Endothelial cell of umbilical vein (primary cell): ENCODE results near the gene TEX54. TPM values are rescaled to one million over a fixed set of nuclear protein-coding genes. Genes with fewer than 3 reads are reported as not detected.

ENCODE experiments used
- BruUV-seq: library from RNA; stranded (reverse); fragments of 400-500 nt; replicated peaks from 2 replicates; lab custom pipeline; 2021; lab: Mats Ljungman, UMichigan
- CTCF ChIA-PET: fragments of 300-600, 350-600 bp; sonication (Branson Sonifier 250); formaldehyde crosslinking; loops from one replicate; lab custom pipeline; 2021; ENCODE audit warnings: antibody characterized with exemption, inconsistent platforms; lab: Charles Lee
- POLR2A ChIA-PET: fragments of 300-600, 350-600 bp; sonication (Branson Sonifier 250); formaldehyde crosslinking; loops from one replicate; lab custom pipeline; 2021; ENCODE audit warnings: antibody characterized with exemption, inconsistent platforms; lab: Charles Lee
- DNase-seq: peaks from one replicate; pipeline ENCODE4 v3.0.0-alpha.2; 2011; ENCODE audit warnings: low read depth, low spot score
- FAIRE-seq: peaks from 2 replicates; lab custom pipeline; 2011; peaks lifted over from hg19 to GRCh38; lab: Jason Lieb, UNC
- H2AFZ ChIP-seq: 2 replicates; pipeline ENCODE4 v1.6.0; 2012; ENCODE audit warnings: low read depth, low read length, control low read depth, inconsistent platforms
- H3K27ac ChIP-seq: 2 replicates; pipeline ENCODE4 v1.5.1; 2011; ENCODE audit warnings: low read depth, mild to moderate bottlenecking, control low read depth, low read length, moderate library complexity; ENCODE audit not compliant: insufficient read depth
- H3K27me3 ChIP-seq, 2 experiments: 2 replicates each; pipeline versions ENCODE4 v1.6.0 to v1.6.1; 2011; ENCODE audit warnings: low read length in 2 of 2, mixed read lengths in 1 of 2; ENCODE audit not compliant: control insufficient read depth in 2 of 2, insufficient read depth in 2 of 2
- H3K36me3 ChIP-seq, 2 experiments: 2 replicates in 1 of 2; 3 replicates in 1 of 2; pipeline ENCODE4 v1.5.1; 2011; ENCODE audit warnings: low read length in 2 of 2, mild to moderate bottlenecking in 1 of 2, moderate library complexity in 1 of 2; ENCODE audit not compliant: control insufficient read depth in 2 of 2, insufficient read depth in 2 of 2; ENCODE audit errors: extremely low read depth in 1 of 2
- H3K4me1 ChIP-seq: 3 replicates; pipeline ENCODE4 v1.5.1; 2011; ENCODE audit warnings: mild to moderate bottlenecking, low read length; ENCODE audit not compliant: control insufficient read depth, insufficient read depth; ENCODE audit errors: extremely low read depth
- H3K4me2 ChIP-seq: 2 replicates; pipeline ENCODE4 v1.6.1; 2011; ENCODE audit warnings: low read length, control low read depth, mixed read lengths; ENCODE audit not compliant: insufficient read depth
- H3K4me3 ChIP-seq, 3 experiments: fragments of 200-600 bp in 1 of 3; sonication (generic), shearing (Covaris generic) in 1 of 3; replicated peaks in 1 of 3; 2 replicates each; pipeline ENCODE4 v1.5.1; 2011 to 2016; ENCODE audit warnings: control low read depth in 3 of 3, low read length in 3 of 3, mild to moderate bottlenecking in 2 of 3, inconsistent platforms in 1 of 3, low read depth in 1 of 3, moderate library complexity in 1 of 3; ENCODE audit not compliant: insufficient read depth in 1 of 3
- H3K79me2 ChIP-seq: 2 replicates; pipeline ENCODE4 v1.6.0; 2012; ENCODE audit warnings: low read length, inconsistent platforms; ENCODE audit not compliant: control insufficient read depth, insufficient read depth
- H3K9ac ChIP-seq: replicated peaks from 2 replicates; pipeline ENCODE3; 2011; ENCODE audit warnings: low read length, control low read depth; ENCODE audit not compliant: insufficient read depth; ENCODE audit errors: extremely low read depth
- H3K9me1 ChIP-seq: replicated peaks from 3 replicates; pipeline ENCODE4 v1.6.0; 2011; ENCODE audit warnings: mild to moderate bottlenecking, low read length; ENCODE audit not compliant: control insufficient read depth, insufficient read depth; ENCODE audit errors: extremely low read depth
- H3K9me3 ChIP-seq: replicated peaks from 2 replicates; pipeline ENCODE4 v1.5.1; 2012; ENCODE audit warnings: low read length, inconsistent platforms; ENCODE audit not compliant: control insufficient read depth, insufficient read depth
- H4K20me1 ChIP-seq: replicated peaks from 2 replicates; pipeline ENCODE3; 2011; ENCODE audit warnings: mild to moderate bottlenecking, low read length; ENCODE audit not compliant: control insufficient read depth, insufficient read depth; ENCODE audit errors: extremely low read depth
- CTCF ChIP-seq, 2 donors: IDR thresholded peaks; 1 replicate in 1 of 2; 2 replicates in 1 of 2; pipeline ENCODE4 v1.5.1; 2011; ENCODE audit warnings: low read length in 2 of 2, mild to moderate bottlenecking in 2 of 2, moderate library complexity in 2 of 2, control low read depth in 1 of 2, inconsistent platforms in 1 of 2, low read depth in 1 of 2; ENCODE audit not compliant: insufficient read depth in 1 of 2; ENCODE audit errors: extremely low read depth in 1 of 2
- EZH2 ChIP-seq: IDR thresholded peaks from 2 replicates; pipeline ENCODE4 v1.6.1; 2012; ENCODE audit warnings: borderline replicate concordance, low read depth, mild to moderate bottlenecking, moderate library complexity, low read length, inconsistent platforms; ENCODE audit not compliant: severe bottlenecking
- FOS ChIP-seq: IDR thresholded peaks from 2 replicates; pipeline ENCODE4 v1.6.1; 2011; ENCODE audit warnings: mild to moderate bottlenecking, low read length, moderate library complexity, borderline replicate concordance; ENCODE audit not compliant: insufficient read depth
- JUN ChIP-seq: IDR thresholded peaks from 2 replicates; pipeline ENCODE4 v1.6.1; 2011; ENCODE audit warnings: borderline replicate concordance, low read depth; ENCODE audit not compliant: insufficient read length, insufficient read depth
- MYC ChIP-seq: IDR thresholded peaks from one replicate; pipeline ENCODE4 v1.6.1; 2011; ENCODE audit warnings: mild to moderate bottlenecking, low read depth, low read length
- POLR2A ChIP-seq: IDR thresholded peaks from 2 replicates; pipeline ENCODE4 v1.6.1; 2012; ENCODE audit warnings: low read depth, mild to moderate bottlenecking, control low read depth, low read length
- POLR2AphosphoS5 ChIP-seq: IDR thresholded peaks from 2 replicates; pipeline ENCODE4 v1.6.1; 2012; ENCODE audit warnings: low read depth, mild to moderate bottlenecking, control low read depth, low read length, moderate library complexity; ENCODE audit not compliant: insufficient read depth
- dilution Hi-C: fragments of 300-500 bp; cut with MboI; formaldehyde crosslinking; loops from one replicate; pipeline ENCODE4 v1.15.0; 2019; ENCODE audit warnings: low sequenced_read_pairs; ENCODE audit not compliant: extremely low pct_ligation_motif_present
- intact Hi-C: fragments of 100-400 bp; cut with micrococcal nuclease; formaldehyde crosslinking; loops from one replicate; pipeline ENCODE4 v1.10.0; 2022
- polyA plus RNA-seq, 4 experiments: library from polyadenylated mRNA; depleted of rRNA in 3 of 4; stranded (reverse) in 3 of 4; unstranded in 1 of 4; fragments of >200 nt; gene quantifications; 2 replicates each; pipeline versions ENCODE4 v1.2.1 to v1.2.3, GENCODE V29; 2011 to 2012; ENCODE audit warnings: missing spikeins in 1 of 4
- total RNA-seq: library from RNA; stranded (reverse); gene quantifications from 2 replicates; pipeline ENCODE4 v1.2.3, GENCODE V29; 2021
- TF ChIP-seq, protein P1 (sequence below): IDR thresholded peaks from 2 replicates; pipeline ENCODE4 v1.6.1; 2011; ENCODE audit not compliant: insufficient read depth, insufficient read length

TEX54 gene
- total and polyA plus RNA-seq, 2 donors (not counting 3 experiments of a cell fraction or from before 2014, with no cell fraction given) = not detected

GRCh38 chr11:62846177-62846576 is 13.5 kb upstream of the TEX54 start:
- POLR2A ChIA-PET = no interaction called here

More at GRCh38 chr11:62846177-62846576, 13.5 kb upstream of the TEX54 start:
- Histone ChIP-seq H3K9me3 (no peaks in the 10 kb centered on the region), H3K79me2 (no peaks in the 10 kb centered on the region), H3K36me3 (no peaks in the 10 kb centered on the region), H4K20me1 (no peaks in the 10 kb centered on the region), H3K9me1 (no peaks in the 10 kb centered on the region), H3K27ac (no peak overlapping the region), H3K4me2 (no peak overlapping the region), H3K4me3 (no peak overlapping the region), H3K9ac (no peak overlapping the region), H3K27me3 (no peaks in the 10 kb centered on the region), H3K4me1 (peaks cover 7% of the 10 kb centered on the region), H2AFZ (no peak overlapping the region)
- CTCF ChIA-PET = interaction anchor here (0.7 kb wide), 1 partner anchor 57 kb away, joined by 3 read pairs; no protein-coding TSS in a partner anchor
- intact Hi-C loops (no loop called here), dilution Hi-C loops (no loop called here)
- TF ChIP-seq JUN (no peak), FOS (no peak), POLR2A (no peak), EZH2 (no peak), CTCF (IDR thresholded peaks at IDR 0.05; ENCODE audit: extremely low read depth in 1 of 2, insufficient read depth in 1 of 2, low read depth in 1 of 2, low read length in 2 of 2) (no peak), POLR2AphosphoS5 (no peak), MYC (no peak)
- TF ChIP-seq, protein P1, sequence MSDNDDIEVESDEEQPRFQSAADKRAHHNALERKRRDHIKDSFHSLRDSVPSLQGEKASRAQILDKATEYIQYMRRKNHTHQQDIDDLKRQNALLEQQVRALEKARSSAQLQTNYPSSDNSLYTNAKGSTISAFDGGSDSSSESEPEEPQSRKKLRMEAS = no peak
- no peak for FAIRE-seq
- no peak for DNase-seq
- no TSS peak for BruUV-seq
